Glutamatergic neuron (in vitro differentiated cells): Measurements from ENCODE around the gene HIVEP2. TPM values are rescaled to one million over a fixed set of nuclear protein-coding genes. Genes with fewer than 3 reads are reported as not detected.

ENCODE experiments used
- DNase-seq: peaks from one replicate; pipeline ENCODE4 v3.0.0; 2022
- H3K27ac Mint-ChIP-seq: one replicate; pipeline ENCODE4 v1.8.0; 2020; ENCODE audit warnings: mild to moderate bottlenecking, mixed read lengths, inconsistent platforms; ENCODE audit not compliant: unreplicated experiment
- H3K27me3 Mint-ChIP-seq: one replicate; pipeline ENCODE4 v1.8.0; 2020; ENCODE audit warnings: mild to moderate bottlenecking, moderate library complexity, mixed read lengths, inconsistent platforms; ENCODE audit not compliant: unreplicated experiment
- H3K36me3 Mint-ChIP-seq: one replicate; pipeline ENCODE4 v1.8.0; 2020; ENCODE audit warnings: mild to moderate bottlenecking, mixed read lengths, inconsistent platforms; ENCODE audit not compliant: unreplicated experiment
- H3K4me1 Mint-ChIP-seq: one replicate; pipeline ENCODE4 v1.8.0; 2020; ENCODE audit warnings: mild to moderate bottlenecking, low read depth, mixed read lengths, inconsistent platforms; ENCODE audit not compliant: unreplicated experiment
- H3K4me3 Mint-ChIP-seq: one replicate; pipeline ENCODE4 v1.8.0; 2020; ENCODE audit warnings: mild to moderate bottlenecking, mixed read lengths, inconsistent platforms; ENCODE audit not compliant: unreplicated experiment
- H3K9me3 Mint-ChIP-seq: one replicate; pipeline ENCODE4 v1.8.0; 2020; ENCODE audit warnings: mild to moderate bottlenecking, moderate library complexity, mixed read lengths, inconsistent platforms; ENCODE audit not compliant: unreplicated experiment
- total RNA-seq: library from RNA; stranded (reverse); fragmentation: NEBNext Ultra II Directional; extraction: Animal tissue kit (Norgen Biotek cat#: 25700); gene quantifications from one replicate; pipeline ENCODE4 v1.2.1, GENCODE V29; 2021; ENCODE audit not compliant: unreplicated experiment
- TF ChIP-seq, protein P1 (sequence below): fragments of 200-600 bp; sonication (generic); IDR thresholded peaks from one replicate; pipeline ENCODE4 v1.5.0; 2021; ENCODE audit not compliant: partially characterized antibody, unreplicated experiment

HIVEP2 gene
- total RNA-seq, 1 donor from 2014 or later: 2.6 TPM

DNA sequence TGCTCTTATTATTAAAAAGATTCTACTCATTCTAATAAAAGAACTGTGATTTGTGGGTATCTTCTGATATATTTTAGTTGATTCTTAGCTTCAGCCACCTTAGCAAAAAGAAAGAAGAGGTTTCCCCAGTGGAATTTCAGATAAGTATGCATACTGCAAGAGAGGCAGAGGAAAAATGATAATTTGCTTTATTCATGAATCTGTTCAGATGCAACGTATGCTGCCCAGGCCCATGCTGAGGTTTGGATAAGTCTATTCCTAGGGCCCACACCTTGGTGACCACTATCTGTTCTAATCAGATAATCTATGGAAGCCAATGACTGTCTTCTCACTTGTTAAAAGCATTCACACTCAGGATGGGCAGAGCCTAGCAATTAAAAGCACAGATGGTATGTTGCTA lies 194.0 kb downstream of the HIVEP2 start:
- no peak for DNase-seq
- TF ChIP-seq, protein P1, sequence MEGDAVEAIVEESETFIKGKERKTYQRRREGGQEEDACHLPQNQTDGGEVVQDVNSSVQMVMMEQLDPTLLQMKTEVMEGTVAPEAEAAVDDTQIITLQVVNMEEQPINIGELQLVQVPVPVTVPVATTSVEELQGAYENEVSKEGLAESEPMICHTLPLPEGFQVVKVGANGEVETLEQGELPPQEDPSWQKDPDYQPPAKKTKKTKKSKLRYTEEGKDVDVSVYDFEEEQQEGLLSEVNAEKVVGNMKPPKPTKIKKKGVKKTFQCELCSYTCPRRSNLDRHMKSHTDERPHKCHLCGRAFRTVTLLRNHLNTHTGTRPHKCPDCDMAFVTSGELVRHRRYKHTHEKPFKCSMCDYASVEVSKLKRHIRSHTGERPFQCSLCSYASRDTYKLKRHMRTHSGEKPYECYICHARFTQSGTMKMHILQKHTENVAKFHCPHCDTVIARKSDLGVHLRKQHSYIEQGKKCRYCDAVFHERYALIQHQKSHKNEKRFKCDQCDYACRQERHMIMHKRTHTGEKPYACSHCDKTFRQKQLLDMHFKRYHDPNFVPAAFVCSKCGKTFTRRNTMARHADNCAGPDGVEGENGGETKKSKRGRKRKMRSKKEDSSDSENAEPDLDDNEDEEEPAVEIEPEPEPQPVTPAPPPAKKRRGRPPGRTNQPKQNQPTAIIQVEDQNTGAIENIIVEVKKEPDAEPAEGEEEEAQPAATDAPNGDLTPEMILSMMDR: no peak
- Mint-ChIP-seq H3K36me3 (no peaks in the 10 kb centered on the region), H3K4me1 (no peaks in the 10 kb centered on the region), H3K9me3 (no peaks in the 10 kb centered on the region), H3K27me3 (no peaks in the 10 kb centered on the region), H3K27ac (no peak overlapping the region), H3K4me3 (no peak overlapping the region)

DNA sequence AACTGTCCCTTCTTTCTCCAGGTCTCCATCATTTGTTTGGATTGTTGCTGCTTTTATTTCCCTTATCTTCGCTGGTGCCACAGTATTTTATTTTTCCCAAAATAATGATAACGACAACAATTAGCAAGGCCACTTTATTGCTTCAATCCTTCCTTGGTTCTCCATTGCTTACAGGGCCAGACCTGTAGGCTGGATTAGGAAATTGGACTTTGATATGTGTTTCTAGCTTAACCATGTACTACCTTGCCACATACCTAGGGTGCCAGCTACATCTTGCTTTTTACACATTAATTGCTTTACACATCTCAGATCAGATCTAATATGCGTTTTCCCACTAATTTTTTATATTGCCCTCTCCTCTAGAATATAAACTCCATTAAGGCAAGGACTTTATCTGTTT lies 195.4 kb downstream of the HIVEP2 start:
- H3K4me3 Mint-ChIP-seq: no peak overlapping the region
- no peaks in the 10 kb centered on the region for H3K9me3 Mint-ChIP-seq
- H3K4me1 Mint-ChIP-seq: no peaks in the 10 kb centered on the region
- H3K36me3 Mint-ChIP-seq: no peaks in the 10 kb centered on the region
- H3K27ac Mint-ChIP-seq: no peak overlapping the region
- DNase-seq: no peak
- no peaks in the 10 kb centered on the region for H3K27me3 Mint-ChIP-seq
- TF ChIP-seq, protein P1: no peak

DNA sequence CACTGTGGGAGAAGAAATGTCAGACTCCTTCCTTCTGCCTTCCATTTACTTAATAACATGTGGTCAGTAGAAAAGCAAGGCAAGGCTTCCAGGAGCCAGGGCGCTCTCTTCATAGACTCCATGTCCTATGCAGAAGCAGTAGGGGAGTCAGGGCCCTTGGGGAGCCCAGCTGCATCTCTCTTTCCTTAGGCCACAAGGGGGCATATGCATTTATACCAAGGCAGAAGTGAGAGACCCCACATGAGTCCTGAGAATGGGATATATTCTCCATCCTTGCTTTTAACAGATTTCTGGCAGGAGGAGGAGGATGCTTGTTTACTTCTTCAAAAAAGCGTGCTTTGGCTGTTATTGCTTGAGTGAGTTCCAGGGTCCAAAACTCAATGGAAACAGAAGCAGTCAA lies 198.5 kb downstream of the HIVEP2 start:
- H3K27me3 Mint-ChIP-seq: peaks cover 2% of the 10 kb centered on the region
- H3K27ac Mint-ChIP-seq: no peak overlapping the region
- no peaks in the 10 kb centered on the region for H3K36me3 Mint-ChIP-seq
- no peak overlapping the region for H3K4me3 Mint-ChIP-seq
- no peaks in the 10 kb centered on the region for H3K4me1 Mint-ChIP-seq
- DNase-seq: peak; percentile 38
- no peaks in the 10 kb centered on the region for H3K9me3 Mint-ChIP-seq
- TF ChIP-seq, protein P1: peak; percentile 30

DNA sequence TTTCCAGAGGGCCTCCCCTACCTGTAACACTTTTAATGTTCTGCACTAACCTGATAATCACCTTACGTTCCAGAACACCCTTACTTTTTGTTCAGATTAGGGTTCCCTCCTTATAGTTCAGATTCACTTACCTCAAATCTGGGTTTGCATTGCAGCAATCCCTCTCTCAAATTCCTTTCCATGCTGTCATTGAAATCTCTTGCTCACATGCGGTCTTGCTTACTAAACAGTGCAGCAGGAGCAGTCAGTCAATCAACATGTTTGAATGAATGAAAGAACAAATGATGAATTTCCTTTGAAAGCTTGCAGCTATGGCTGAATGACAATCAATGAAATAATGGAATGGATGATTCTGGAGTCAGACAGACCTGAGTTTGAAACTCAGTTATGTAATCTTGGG lies 200.1 kb downstream of the HIVEP2 start:
- H3K27me3 Mint-ChIP-seq: peaks cover 2% of the 10 kb centered on the region
- no peaks in the 10 kb centered on the region for H3K9me3 Mint-ChIP-seq
- no peak overlapping the region for H3K27ac Mint-ChIP-seq
- no peaks in the 10 kb centered on the region for H3K36me3 Mint-ChIP-seq
- no peaks in the 10 kb centered on the region for H3K4me1 Mint-ChIP-seq
- TF ChIP-seq, protein P1: no peak
- no peak for DNase-seq
- H3K4me3 Mint-ChIP-seq: no peak overlapping the region

DNA sequence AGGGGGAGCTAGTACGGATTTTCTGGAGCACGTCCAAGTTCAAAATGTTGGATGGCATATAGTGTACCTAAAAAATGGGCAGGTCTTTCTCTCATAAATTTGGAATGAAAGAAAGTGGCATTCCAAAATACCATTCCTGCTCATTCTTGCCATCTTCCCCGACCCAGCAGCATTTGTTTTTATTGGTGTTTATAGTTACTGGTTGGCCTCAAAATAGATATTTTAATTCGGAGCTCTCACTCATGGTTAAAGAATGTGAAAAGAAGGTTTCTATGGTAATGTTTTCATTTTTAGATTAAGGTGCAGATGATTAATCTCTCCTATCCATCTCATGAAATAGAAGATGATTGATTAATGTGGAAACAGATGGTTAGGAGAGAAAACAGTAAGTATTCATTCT lies 204.5 kb downstream of the HIVEP2 start:
- TF ChIP-seq, protein P1: no peak
- no peak for DNase-seq
- peaks cover 1% of the 10 kb centered on the region for H3K4me1 Mint-ChIP-seq
- peaks cover 3% of the 10 kb centered on the region for H3K27me3 Mint-ChIP-seq
- H3K9me3 Mint-ChIP-seq: no peaks in the 10 kb centered on the region
- H3K4me3 Mint-ChIP-seq: no peak overlapping the region
- H3K36me3 Mint-ChIP-seq: no peaks in the 10 kb centered on the region
- no peak overlapping the region for H3K27ac Mint-ChIP-seq
